ENCODE measurements around the gene ARHGAP15.

Gene ARHGAP15

DNA sequence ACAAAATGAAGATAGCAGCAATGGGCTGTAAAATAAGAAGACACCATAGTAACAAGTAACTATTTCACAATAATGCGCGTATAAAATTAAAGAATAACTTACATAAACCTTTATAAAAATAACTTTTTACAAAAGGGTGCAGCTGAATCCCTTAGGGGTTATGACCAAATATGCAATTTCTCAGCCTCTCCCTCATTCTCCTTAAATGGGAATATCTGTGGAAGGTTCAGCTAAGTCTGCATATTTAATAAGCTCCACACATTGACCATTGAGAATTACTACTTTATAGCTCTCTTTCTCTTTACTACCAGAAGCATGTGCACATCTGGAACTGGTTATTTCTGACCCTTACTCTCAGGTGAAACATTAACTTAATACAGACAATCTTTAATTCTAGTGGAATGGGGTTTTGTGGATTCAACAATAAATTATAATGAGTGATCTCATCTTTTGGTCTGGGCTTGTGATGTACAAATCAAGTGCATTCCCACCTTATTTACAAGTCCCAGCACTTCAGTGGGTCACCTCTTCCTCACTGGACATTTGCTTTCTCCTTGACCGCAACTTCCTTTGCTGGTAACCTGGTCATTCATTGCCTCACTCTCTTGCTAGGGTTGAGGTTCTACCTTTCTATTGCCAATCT, 15.7 kb downstream of the ARHGAP15 start:
- DNase-seq (ENCODE audit: low read depth): no peak

DNA sequence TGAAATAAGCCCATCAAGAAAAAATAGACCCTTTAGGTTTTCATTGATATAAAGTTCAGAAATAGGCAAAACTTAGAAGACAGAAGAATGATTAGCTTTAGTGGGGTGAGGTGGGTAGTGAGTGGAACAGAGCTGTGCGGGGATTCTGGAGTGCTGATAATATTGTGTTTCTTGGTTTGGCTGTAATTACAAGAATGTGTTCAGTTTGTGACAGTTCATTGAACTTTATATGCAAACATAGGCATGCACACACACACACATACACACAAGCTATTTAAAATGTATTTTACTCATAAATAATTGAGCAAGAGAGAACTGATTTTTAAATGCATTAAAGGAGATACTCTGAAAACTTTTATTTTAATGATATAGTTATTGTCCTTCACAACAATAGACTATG, 17.1 kb downstream of the ARHGAP15 start:
- no peak for DNase-seq (ENCODE audit: low read depth)

DNA sequence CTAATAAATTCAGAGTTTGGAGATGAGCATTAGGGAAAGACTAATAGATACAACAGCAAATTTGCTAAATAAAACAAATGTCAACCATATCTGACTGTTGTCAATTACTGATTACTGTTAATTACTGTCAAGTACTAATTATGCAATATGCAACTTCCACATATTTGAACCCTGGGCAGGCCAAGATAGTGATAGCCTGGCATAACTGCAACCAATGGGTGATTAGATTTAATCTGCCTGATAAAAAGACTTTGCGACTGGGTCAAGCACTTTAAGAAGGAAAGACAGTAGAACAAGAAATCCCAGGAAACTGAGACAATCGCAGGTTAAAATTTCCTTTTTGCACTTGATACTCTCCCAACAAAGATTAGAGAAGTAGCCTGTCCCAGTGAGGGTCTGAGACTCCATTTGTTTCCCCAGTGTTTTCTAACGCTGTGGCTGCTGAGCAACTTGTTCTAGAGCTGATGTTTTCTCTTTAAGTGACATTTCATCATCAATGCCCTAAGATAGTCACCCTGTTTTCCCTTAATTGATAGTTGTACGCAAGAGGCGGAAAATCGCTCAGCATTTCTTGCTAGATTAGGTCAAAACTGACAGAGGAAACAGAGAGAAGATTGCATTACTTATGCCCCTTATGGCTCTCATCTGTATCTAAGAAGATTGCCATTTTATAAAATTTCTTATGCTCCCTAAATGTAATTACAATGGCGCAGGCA, 17.8 kb downstream of the ARHGAP15 start:
- no peak for DNase-seq (ENCODE audit: low read depth)

DNA sequence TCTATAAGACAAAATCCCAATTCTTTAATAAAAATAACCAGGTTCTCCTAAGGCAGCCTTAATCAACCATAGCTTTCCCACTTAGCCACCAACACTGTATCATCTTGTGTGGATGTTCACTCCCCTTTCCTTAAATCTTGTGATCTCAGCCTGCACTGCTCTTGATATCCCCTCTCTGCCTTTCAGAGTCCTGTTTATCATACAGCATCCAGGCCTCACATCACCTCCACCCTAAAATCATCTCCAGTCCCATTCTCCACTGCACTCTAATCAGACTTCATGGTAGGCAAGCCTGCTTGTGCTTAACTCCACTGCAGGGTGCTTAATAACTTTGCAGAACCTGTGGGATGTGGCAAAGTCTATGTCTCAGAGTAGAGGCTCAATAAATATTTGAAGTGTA, 18.8 kb downstream of the ARHGAP15 start:
- no peak for DNase-seq (ENCODE audit: low read depth)

DNA sequence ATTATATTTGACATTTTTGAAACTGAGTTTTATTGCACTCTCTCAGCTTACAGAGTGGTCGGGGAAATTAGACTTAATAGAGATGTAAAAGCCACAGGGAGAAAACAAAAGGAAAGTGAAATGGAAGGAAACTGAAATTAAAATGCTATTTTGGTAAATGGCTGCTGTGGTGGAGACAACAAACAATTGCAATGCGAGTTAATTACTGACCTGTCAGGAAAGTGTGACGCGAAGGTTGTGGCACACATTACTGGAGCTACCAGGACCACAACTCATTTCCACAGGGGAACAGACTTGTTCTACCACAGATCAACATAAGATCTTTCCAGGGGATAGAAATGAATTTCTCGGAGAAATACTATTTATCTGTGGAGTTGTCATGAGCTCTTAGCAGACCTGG, 19.5 kb downstream of the ARHGAP15 start:
- DNase-seq (ENCODE audit: low read depth): no peak

DNA sequence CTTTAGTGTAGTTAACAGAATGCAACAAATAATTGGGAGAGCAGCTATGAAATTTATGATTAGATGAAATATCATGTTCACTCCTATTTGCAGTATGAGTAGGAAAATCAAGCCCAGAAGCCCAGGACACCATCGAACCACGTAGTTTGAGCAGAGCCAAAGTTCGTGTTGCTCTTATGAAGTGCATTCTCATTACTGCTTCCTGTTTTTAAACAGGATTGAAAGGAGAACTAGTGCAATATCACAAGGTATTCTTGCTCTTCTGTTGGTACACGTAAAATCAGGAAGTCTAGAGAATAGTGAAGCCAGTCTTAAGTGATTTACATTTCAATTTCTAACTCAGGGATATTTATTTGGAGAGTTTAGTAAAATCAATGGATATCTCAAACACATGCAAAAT, 21.1 kb downstream of the ARHGAP15 start:
- no peak for DNase-seq (ENCODE audit: low read depth)

DNA sequence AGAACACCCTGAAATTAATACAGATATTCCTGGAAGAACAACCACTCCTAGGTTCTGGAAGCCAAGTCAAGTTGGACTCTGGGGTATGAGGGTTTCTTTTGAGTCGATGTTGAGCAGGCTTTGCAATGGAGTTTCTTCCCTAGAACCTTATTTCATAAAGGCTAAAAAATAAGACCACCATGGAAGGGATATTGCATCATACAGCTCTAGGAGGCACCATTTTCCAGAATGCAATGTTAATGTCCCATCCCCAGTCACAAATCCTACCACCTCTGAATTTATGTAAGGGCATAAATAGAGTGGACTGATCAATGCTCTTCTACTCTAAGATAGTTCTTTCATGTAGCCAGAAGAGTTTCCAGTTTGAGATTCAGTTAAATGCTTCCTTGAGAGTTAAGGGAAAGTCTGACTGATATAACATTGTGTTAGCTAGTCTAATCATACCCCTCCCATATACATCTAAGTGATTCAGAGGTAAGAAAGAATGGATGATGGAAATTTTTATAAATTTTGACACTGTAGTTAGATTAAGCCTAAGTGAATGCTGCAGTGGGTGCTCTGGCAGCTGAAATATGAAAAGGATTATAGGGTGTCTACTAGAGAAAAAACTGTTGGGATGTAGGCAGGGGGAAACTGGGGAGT, 22.0 kb downstream of the ARHGAP15 start:
- DNase-seq (ENCODE audit: low read depth): no peak

DNA sequence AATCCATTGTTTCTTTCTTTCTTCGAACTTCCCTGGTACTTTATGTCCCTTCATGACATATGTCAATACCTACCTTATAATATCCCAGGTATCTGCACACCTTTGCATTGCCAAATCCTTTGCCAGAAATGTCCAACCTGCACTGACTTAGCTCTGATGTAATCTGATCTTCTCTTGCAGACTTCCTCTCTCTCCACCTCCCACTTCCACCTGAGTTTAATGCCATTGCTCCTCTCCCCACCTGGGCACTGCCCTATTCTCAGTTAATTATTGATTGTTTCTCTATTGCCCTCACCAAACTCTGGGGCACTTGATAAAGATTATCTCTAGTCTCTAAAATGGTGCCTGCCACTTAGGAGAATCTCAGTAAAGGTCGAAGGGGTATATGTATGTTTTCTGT, 23.0 kb downstream of the ARHGAP15 start:
- no peak for DNase-seq (ENCODE audit: low read depth)

DNA sequence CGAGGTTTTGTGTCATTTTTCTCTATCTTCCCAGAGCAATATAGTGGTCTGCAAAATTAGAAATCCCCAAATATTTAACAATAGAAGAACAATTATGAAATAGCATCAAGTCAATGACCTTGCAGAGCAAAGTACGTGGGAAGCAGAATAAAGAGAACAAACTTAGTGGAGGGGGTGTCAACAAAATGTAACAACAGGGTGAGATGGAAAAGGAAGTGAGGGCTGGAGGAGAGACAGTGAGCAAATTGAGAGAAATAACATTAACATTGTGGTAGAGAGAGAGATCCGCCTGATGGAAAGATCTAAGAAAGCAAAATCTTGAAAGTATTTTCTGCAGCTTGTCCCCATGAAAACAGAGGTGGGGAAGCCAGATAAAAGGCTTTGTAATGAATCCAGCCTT, 23.4 kb downstream of the ARHGAP15 start:
- no peak for DNase-seq (ENCODE audit: low read depth)

DNA sequence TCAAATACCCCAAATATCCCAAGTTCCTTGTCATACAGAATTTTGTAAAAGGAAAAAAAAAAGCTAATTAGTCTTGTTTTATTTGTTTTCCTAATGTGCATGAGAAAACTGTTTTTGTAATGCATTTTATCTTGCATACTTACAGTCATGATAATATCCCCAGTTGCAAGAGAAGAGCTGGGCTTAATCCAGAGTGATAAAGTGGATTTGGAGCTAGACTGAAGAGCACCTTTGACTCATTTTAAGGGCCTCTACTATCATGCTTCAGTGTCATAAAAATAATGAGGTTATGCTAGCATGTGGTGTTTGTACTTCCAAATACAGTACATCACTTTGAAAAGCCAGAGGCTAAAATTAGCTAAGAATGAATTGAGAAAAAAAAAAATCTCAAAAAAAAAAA, 26.4 kb downstream of the ARHGAP15 start:
- DNase-seq (ENCODE audit: low read depth): no peak

DNA sequence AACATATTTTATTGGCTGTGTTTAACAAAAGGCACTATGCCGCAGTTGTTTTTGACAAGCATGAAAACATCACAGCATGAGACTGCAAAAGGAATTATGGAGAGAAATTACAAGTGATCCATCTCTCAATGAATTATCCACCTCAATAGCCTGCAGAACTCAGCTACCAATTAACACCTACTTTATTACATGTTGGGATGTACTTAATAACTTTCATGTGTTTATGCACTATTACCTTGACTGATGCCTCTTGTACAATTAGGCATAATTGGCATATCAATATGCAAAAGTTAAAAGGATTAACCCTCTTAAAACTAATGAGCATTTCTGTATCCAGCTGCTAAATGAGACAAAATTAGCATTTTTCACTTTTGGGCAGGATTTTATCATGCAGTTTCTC, 27.8 kb downstream of the ARHGAP15 start:
- no peak for DNase-seq (ENCODE audit: low read depth)

DNA sequence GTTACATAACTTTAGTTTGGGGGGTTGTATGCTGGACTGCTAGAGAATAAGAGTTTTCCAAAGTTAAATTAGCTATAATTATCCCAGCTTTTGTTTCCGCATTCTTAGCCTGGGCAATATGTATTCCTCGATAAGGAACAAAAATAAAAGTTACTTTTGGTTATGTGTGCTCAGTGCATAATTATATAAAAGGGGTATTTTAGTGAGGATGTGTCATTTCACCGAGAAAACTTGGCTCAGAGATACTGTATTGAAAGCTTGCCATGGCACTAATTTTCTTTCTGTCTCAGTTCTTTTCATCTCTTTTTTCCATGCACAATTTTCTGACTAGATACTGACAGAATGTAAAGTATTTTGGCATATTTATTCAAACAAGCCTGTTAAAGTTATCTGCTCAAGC, 28.2 kb downstream of the ARHGAP15 start:
- no peak for DNase-seq (ENCODE audit: low read depth)

DNA sequence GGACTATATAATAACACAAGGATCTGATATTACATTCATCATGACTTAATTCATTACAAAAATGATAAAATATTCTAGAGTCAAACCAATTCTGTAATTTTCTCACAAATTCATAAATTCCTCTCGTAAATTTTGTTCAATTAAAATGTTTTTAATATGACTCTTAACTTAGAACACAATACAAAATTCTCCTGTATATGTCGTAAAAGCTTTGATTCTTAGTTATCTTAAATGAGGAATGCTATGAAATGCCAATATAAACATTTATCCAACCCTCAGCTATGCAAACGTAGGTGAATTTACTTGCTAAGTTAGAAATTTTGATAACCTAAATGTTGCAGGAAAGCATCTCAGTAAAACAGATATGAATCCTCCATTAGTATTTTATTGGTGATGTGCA, 28.9 kb downstream of the ARHGAP15 start:
- DNase-seq (ENCODE audit: low read depth): no peak

DNA sequence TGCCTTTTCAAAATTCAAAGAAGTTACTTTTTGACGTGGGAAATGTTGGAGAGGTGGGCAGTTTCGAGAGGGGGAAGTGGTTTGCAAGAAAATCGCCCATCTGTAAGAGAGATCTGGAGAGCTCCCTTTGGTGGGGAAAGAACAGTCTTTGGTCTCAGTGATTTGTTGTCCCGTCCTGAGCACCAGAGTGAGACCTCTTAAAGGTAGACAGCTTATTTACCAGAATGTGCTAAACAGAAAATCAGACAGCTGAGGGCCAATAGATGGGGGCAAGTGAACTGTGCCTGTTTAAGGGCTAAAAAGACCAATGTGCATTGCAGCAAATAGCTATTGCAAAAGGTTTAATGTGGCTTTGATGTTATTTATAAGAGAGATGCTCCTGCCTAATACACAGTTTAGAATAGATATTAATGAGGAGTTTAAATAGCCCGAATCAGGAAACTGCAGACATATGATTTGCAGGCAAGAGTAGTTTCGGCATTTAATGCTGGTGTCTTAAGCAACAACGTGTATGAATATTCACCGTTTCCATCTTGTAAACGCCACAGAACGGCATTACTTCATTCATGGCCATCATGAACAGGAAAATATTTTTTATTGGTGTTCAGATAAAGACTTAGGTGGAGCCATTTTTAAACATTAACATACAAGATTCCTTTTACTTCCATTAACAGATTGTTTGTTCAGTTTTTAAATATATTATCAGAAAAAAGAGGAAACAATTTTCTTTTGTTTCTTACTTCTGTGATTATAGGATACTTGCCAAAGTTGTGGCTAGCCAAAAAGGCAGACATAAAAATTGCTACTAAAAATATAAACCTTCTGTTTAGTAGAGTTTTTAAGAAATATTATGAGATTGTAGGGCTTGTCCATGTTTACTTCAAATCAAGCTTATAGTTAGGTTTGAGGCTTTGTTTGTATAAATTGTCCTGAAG, 29.6 kb downstream of the ARHGAP15 start:
- DNase-seq (ENCODE audit: low read depth): no peak

DNA sequence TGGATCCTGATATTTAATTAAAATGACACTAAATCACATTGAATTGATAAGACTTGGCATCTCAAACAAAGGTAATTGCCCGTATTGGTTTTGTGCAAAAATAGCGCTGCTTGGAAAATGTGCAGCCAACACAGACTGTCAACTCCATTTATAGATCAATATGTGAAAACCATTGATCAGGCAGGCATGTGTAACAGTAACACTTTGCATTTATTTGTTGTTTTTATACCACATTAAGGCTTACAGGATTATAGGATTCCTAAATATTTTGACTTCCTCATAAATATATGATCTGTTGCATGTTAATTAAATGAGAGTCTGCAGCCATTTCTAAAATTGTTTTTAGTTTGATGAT, 30.2 kb downstream of the ARHGAP15 start:
- DNase-seq (ENCODE audit: low read depth): no peak

DNA sequence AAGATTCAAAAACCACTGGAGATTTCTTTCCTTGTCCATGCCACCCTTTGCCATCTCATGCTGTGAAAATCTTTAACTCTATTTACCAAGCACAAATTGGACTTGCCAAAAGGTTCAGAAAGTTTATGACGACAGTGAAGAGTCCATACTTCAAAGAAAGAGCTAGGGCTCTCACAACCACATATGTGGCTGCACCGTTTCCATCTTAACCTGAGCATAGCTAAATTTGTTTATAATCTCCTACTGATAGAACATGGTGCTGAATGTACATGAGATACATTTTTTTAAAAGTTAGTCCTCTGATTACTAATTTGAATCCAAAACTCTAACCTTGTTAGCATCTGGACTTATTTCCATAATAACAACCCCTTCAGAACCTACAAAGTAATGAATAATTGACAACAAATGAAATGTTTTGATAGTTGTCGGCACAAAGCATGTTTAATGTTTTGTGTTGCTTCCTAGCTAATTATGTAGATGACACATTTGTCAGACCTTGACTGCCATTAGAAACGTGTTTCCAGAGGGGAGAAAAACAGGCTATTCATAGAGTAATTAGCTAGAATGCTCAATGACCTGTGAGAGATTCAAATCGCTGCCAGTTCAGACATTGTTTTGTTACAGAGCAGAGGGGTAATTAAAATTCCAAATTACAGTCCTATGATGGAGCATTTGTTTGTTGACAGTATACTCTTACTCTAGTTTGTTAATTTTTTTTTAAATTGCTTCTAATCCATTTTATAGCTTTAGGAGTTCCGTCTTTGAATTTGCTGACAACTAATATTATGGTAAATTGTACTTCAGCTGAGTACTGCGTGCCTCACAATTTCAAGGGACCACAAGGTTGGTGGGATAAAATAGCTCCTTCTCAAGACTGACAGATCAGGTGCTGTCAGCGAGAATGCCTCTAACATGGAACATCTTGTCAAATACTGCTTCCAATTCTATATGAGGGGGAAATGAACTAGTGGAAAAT, 31.8 kb downstream of the ARHGAP15 start:
- DNase-seq (ENCODE audit: low read depth): no peak

DNA sequence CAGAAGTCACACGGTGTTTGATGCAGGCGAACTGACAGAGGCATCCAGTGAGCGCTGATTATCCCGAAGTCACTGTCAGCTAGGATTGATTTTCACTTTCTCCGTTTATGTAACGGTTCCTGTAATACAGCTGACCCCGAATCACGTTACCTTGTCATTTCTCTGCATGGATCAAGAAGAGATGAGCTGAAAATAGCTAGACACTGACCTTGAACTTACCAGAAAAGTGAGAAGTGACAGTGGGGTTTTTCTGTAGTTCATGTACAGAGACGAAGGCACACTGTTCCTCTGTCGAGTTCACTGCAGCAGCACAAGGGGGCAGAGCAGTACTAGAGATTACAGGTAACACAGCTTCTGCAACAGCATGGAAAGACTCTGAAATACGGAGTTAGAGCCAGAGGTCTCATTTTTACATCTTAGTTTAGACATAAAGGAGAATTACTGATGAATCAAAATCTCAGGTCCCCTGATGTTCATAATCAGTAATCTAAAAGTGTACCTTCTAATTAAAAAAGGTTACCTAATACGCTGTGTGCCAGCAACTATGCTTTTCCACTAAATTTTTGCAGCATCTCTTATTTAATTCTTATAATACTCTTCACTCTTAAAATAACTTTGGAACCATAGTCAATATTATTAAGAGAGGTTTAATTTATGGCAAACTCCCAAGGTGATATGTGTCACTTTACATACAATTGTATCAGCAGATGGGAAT, 33.1 kb downstream of the ARHGAP15 start:
- DNase-seq (ENCODE audit: low read depth): no peak

DNA sequence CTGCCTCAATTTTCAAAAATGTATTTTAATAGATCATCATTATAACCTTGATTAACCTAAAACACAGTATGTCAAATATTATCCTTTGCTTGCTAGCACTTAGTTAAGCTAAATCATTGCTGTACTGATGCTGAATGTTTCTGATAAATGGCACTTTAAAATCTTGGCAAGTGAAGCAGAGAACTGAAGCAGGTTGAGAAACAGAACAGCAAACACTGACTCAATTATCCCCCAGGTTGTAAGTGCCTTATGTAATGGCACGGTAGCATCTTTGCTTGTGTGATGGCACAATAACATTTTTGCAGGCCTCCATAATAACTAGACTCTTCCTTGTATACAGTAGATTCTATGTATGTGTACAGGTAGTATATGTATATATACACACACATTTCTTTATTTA, 33.8 kb downstream of the ARHGAP15 start:
- DNase-seq (ENCODE audit: low read depth): no peak

DNA sequence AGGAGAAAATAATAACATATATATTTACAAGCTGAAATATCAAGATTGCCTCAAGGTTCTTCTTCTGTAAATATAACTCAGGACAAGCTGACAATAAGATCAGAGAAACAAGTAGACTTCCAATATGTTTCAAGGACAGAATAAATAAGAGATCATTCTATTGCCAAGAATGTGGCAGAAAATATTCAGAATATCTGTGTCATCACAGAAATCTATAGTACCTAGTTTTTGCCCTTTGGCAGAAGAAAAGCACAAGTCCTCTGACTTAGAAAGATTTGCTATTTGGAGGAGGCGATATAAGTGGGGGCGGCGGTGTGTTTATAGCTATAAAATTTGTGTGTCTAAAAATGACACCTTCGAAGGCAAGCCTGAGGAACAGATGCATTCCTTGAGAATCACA, 34.3 kb downstream of the ARHGAP15 start:
- DNase-seq (ENCODE audit: low read depth): no peak

DNA sequence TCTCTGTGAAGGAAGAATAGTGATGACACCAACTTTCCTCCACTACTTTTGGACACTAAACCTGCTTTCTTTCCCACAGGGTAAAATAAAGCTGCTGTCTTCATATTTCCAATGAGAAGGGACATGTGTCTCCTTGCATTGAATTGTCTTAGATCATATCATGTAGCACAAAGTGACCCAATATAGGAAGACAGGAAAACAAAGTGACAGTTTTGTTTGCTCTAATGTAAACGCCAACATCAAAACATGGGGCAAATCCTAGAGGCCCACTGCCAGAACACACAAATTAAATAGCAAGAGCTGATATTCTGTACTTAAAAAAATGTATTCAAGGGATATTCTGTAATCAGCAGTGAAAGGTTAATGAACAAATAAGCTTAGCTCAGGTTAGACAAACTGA, 36.1 kb downstream of the ARHGAP15 start:
- DNase-seq (ENCODE audit: low read depth): no peak

DNA sequence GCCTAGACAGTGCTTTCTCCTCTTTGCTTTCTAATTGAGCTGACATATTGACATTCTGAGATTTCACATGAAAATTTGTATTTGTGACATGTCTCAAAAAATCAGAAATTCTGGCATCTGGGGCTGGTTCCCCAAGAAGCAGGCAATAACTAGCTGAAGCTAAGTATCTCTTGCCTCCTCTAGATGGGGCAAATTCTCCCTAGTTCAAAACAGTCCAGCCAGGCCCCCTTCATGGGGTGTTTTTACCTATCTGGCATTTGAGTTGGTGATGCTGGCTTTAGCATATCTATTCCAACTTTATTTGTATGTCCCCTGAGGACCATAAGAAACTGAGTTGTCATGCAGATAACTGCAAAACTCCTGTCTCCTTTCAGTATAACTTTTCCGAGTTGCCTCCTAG, 39.9 kb downstream of the ARHGAP15 start:
- no peak for DNase-seq (ENCODE audit: low read depth)
